ENCODE measurements around the gene SLC16A9. TPM values are rescaled to one million over a fixed set of nuclear protein-coding genes. Genes with fewer than 3 reads are reported as not detected.

SLC16A9 gene
- total RNA-seq, 1 donor from 2014 or later = 0.40 TPM

- no peak for ATAC-seq
- DNase-seq = no peak
- intact Hi-C loops (cut with micrococcal nuclease) = no loop called here
These were observed 74.0 kb downstream of the SLC16A9 start for GRCh38 chr10:59635502-59636290.

GRCh38 chr10:59634102-59634501 is 75.5 kb downstream of the SLC16A9 start:
- no peak for ATAC-seq
- intact Hi-C loops (cut with micrococcal nuclease) = no loop called here
- no peak for DNase-seq

GRCh38 chr10:59633063-59633462 is 76.6 kb downstream of the SLC16A9 start:
- intact Hi-C loops (cut with micrococcal nuclease) = no loop called here
- DNase-seq (no peak), ATAC-seq (no peak)

GRCh38 chr10:59631882-59632807 is 77.5 kb downstream of the SLC16A9 start:
- no peak for ATAC-seq
- intact Hi-C loops (cut with micrococcal nuclease) = no loop called here
- no peak for DNase-seq

- no peak for DNase-seq
- intact Hi-C loops (cut with micrococcal nuclease) = no loop called here
- ATAC-seq = no peak
These were observed 78.4 kb downstream of the SLC16A9 start for GRCh38 chr10:59631237-59631636.

- ATAC-seq (no peak), DNase-seq (no peak)
- intact Hi-C loops (cut with micrococcal nuclease) = loop anchor here (5.0 to 10.0 kb wide), 3 partner anchors 176 to 406 kb away; no protein-coding TSS in a partner anchor
These were observed 80.7 kb downstream of the SLC16A9 start for GRCh38 chr10:59628965-59629364.

- intact Hi-C loops (cut with micrococcal nuclease) = loop anchor here (5.0 to 10.0 kb wide), 3 partner anchors 176 to 406 kb away; no protein-coding TSS in a partner anchor
- no peak for ATAC-seq
- DNase-seq = no peak
These were observed 81.2 kb downstream of the SLC16A9 start for GRCh38 chr10:59628456-59628855.

GRCh38 chr10:59627366-59628018 is 82.2 kb downstream of the SLC16A9 start:
- intact Hi-C loops (cut with micrococcal nuclease) = loop anchor here (5.0 to 10.0 kb wide), 3 partner anchors 177 to 407 kb away; no protein-coding TSS in a partner anchor

GRCh38 chr10:59626523-59626869 is 83.2 kb downstream of the SLC16A9 start:
- no peak for ATAC-seq
- DNase-seq = no peak
- intact Hi-C loops (cut with micrococcal nuclease) = loop anchor here (5.0 to 10.0 kb wide), 3 partner anchors 178 to 408 kb away; no protein-coding TSS in a partner anchor

More at GRCh38 chr10:59627366-59628018, 82.2 kb downstream of the SLC16A9 start:
- DNase-seq = no peak
- ATAC-seq = no peak

GRCh38 chr10:59625721-59626522 is 83.7 kb downstream of the SLC16A9 start:
- no peak for DNase-seq
- intact Hi-C loops (cut with micrococcal nuclease) = loop anchor here (5.0 to 10.0 kb wide), 3 partner anchors 179 to 409 kb away; no protein-coding TSS in a partner anchor
- peak; percentile 79 for ATAC-seq

GRCh38 chr10:59624951-59625350 is 84.7 kb downstream of the SLC16A9 start:
- intact Hi-C loops (cut with micrococcal nuclease) = loop anchor here (5.0 to 10.0 kb wide), 5 partner anchors 180 to 843 kb away; no protein-coding TSS in a partner anchor
- DNase-seq (no peak), ATAC-seq (no peak)

- ATAC-seq (no peak), DNase-seq (no peak)
- intact Hi-C loops (cut with micrococcal nuclease) = loop anchor here (5.0 to 10.0 kb wide), 4 partner anchors 181 to 842 kb away; no protein-coding TSS in a partner anchor
These were observed 85.5 kb downstream of the SLC16A9 start for GRCh38 chr10:59624136-59624535.

GRCh38 chr10:59623133-59624121 is 86.2 kb downstream of the SLC16A9 start:
- ATAC-seq (peak; percentile 75), DNase-seq (peak; percentile 26)
- intact Hi-C loops (cut with micrococcal nuclease) = loop anchor here (5.0 to 10.0 kb wide), 4 partner anchors 181 to 841 kb away; no protein-coding TSS in a partner anchor

GRCh38 chr10:59622320-59623132 is 87.1 kb downstream of the SLC16A9 start:
- intact Hi-C loops (cut with micrococcal nuclease) = loop anchor here (5.0 to 10.0 kb wide), 4 partner anchors 182 to 840 kb away; no protein-coding TSS in a partner anchor
- DNase-seq (peak; percentile 50), ATAC-seq (peak; percentile 46)

GRCh38 chr10:59621771-59622170 is 87.9 kb downstream of the SLC16A9 start:
- intact Hi-C loops (cut with micrococcal nuclease) = loop anchor here (5.0 to 10.0 kb wide), 4 partner anchors 183 to 839 kb away; no protein-coding TSS in a partner anchor
- no peak for DNase-seq
- no peak for ATAC-seq

- DNase-seq (no peak), ATAC-seq (no peak)
- intact Hi-C loops (cut with micrococcal nuclease) = no loop called here
These were observed 91.0 kb downstream of the SLC16A9 start for GRCh38 chr10:59618666-59619065.
